Hepatocyte (in vitro differentiated cells): ENCODE data around the gene SLC41A3. TPM values are rescaled to one million over a fixed set of nuclear protein-coding genes. Genes with fewer than 3 reads are reported as not detected.

Experiments
- DNase-seq: peaks from one replicate; pipeline ENCODE4 v3.0.0-alpha.2; 2016; ENCODE audit warnings: low spot score
- H2AFZ ChIP-seq: fragments of 200-600 bp; sonication (generic); 2 replicates; pipeline ENCODE4 v1.6.0; 2016; ENCODE audit warnings: antibody characterized with exemption, mild to moderate bottlenecking
- H3K27ac ChIP-seq: fragments of 200-600 bp; sonication (generic); 2 replicates; pipeline ENCODE4 v1.5.1; 2016; ENCODE audit warnings: mild to moderate bottlenecking
- H3K27me3 ChIP-seq: fragments of 200-600 bp; sonication (generic); 2 replicates; pipeline ENCODE4 v1.6.1; 2016
- H3K36me3 ChIP-seq: fragments of 200-600 bp; sonication (generic); replicated peaks from 2 replicates; pipeline ENCODE4 v1.5.1; 2016; ENCODE audit warnings: low read depth; ENCODE audit not compliant: insufficient read depth
- H3K4me1 ChIP-seq: fragments of 200-600 bp; sonication (generic); 2 replicates; pipeline ENCODE4 v1.5.1; 2016; ENCODE audit warnings: mild to moderate bottlenecking, moderate library complexity; ENCODE audit not compliant: insufficient read depth
- H3K4me2 ChIP-seq: fragments of 200-600 bp; sonication (generic); 2 replicates; pipeline ENCODE4 v1.6.0; 2016
- H3K4me3 ChIP-seq: fragments of 200-600 bp; sonication (generic); 2 replicates; pipeline ENCODE4 v1.5.1; 2016; ENCODE audit warnings: mild to moderate bottlenecking
- H3K79me2 ChIP-seq: fragments of 200-600 bp; sonication (generic); 2 replicates; pipeline ENCODE4 v1.6.0; 2017; ENCODE audit warnings: mild to moderate bottlenecking
- H3K9me2 ChIP-seq: fragments of 200-600 bp; sonication (generic); replicated peaks from 2 replicates; pipeline ENCODE4 v1.6.0; 2017; ENCODE audit warnings: mild to moderate bottlenecking; ENCODE audit not compliant: insufficient read depth
- H3K9me3 ChIP-seq: fragments of 200-600 bp; sonication (generic); 2 replicates; pipeline ENCODE4 v1.5.1; 2016; ENCODE audit warnings: low read depth, mild to moderate bottlenecking
- H4K20me1 ChIP-seq: fragments of 200-600 bp; sonication (generic); 2 replicates; pipeline ENCODE4 v1.6.0; 2016; ENCODE audit warnings: mild to moderate bottlenecking; ENCODE audit not compliant: insufficient read depth, poor library complexity, severe bottlenecking
- CTCF ChIP-seq: fragments of 200-600 bp; sonication (generic); IDR thresholded peaks from 2 replicates; pipeline ENCODE4 v1.5.1; 2016; ENCODE audit warnings: antibody characterized with exemption, mild to moderate bottlenecking; ENCODE audit not compliant: poor library complexity
- EZH2 ChIP-seq: fragments of 200-600 bp; sonication (generic); IDR thresholded peaks from 2 replicates; pipeline ENCODE4 v1.6.1; 2016; ENCODE audit warnings: antibody characterized with exemption, mild to moderate bottlenecking, borderline replicate concordance
- EZH2phosphoT487 ChIP-seq: fragments of 200-600 bp; sonication (generic); IDR thresholded peaks from one replicate; pipeline ENCODE4 v1.6.1; 2018; ENCODE audit warnings: antibody characterized with exemption, mild to moderate bottlenecking, low read depth, moderate library complexity; ENCODE audit not compliant: unreplicated experiment, severe bottlenecking
- WGBS: methylation state at CpG from one replicate; pipeline ENCODE4 v1.1.6; 2016; ENCODE audit warnings: low lambda C conversion rate; ENCODE audit errors: missing lambda C conversion rate; 5-methylcytosine and 5-hydroxymethylcytosine counted together
- polyA plus RNA-seq: library from polyadenylated mRNA; unstranded; fragments of >200 nt; fragmentation: Nextera tagmentation; extraction: Ambion mirVana; gene quantifications from 2 replicates; pipeline ENCODE4 v1.2.1, GENCODE V29; 2016
- total RNA-seq: library from RNA; depleted of rRNA; stranded (reverse); fragments of >200 nt; gene quantifications from 2 replicates; pipeline ENCODE4 v1.2.3, GENCODE V29; 2014

The SLC41A3 gene
- total and polyA plus RNA-seq, 2 experiments from 2014 or later, result 29.3 to 43.4 TPM

DNA sequence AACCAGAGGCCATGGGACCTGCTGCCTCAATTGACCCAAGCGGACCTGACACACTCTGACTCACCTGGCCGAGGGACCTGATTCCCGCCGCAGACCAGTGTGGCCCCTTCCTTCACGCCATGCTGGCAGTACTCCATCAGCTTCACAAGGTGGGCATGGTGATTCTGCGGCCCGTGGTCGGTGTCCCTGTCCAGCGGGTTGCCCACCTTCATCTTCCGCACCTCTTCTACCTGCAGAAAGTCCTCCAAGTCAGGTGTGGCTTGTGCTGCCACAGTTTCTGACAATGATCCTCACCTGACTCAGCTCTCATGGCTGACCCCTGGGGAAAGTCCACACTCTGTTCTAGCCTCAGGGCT lies 25.9 kb upstream of the SLC41A3 start:
- WGBS, result 93% methylated on average over 10 of the region's 10 CpGs
- Histone ChIP-seq H3K4me1 (no peaks in the 10 kb centered on the region), H3K27ac (no peak overlapping the region), H3K36me3 (no peaks in the 10 kb centered on the region), H2AFZ (no peak overlapping the region), H4K20me1 (no peaks in the 10 kb centered on the region), H3K4me3 (no peak overlapping the region), H3K4me2 (no peak overlapping the region), H3K79me2 (no peaks in the 10 kb centered on the region), H3K9me2 (no peaks in the 10 kb centered on the region), H3K27me3 (no peaks in the 10 kb centered on the region), H3K9me3 (no peaks in the 10 kb centered on the region)
- DNase-seq, result peak; percentile 2
- TF ChIP-seq EZH2phosphoT487, result no peak
- no peak for TF ChIP-seq CTCF
- no peak for TF ChIP-seq EZH2

DNA sequence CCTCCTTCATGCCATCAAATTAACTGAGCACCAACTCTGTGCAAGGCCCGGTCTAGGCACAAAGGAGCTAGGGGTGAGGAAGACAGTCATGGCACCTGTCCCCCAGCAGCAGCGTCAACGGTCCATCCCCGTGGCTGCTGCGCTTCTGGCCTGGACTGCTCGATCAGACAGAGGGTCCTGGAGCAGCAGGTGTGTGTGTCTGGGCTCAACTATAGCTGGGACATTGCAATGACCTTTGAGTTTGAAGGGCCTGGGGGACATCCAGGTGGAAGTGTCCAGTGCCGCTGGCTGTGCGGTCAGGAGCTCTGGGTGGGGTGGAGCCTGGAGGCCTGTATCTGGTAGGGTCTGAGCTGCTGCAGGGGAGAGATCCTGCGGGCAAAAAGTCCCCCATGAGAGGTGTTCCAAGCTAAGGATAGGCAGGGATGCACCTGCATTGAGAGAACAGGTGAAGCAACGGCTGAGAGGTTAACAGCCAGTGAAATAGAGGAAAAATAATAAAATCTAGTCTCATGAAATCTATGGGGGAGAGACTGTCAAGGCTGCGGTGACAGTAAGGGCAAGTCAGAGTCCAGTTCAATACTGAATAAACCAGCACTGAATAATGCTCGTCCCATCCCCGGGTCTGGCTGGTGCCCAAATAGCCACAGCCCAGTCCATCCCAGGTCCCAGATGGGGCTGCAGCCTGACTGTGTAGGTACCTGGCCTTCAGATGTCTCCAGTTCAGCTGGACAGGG lies 25.4 kb upstream of the SLC41A3 start:
- Histone ChIP-seq H4K20me1 (no peaks in the 10 kb centered on the region), H3K36me3 (no peaks in the 10 kb centered on the region), H3K4me2 (no peak overlapping the region), H3K9me2 (no peaks in the 10 kb centered on the region), H2AFZ (no peak overlapping the region), H3K27ac (no peak overlapping the region), H3K9me3 (no peaks in the 10 kb centered on the region), H3K4me1 (no peaks in the 10 kb centered on the region), H3K27me3 (no peaks in the 10 kb centered on the region), H3K79me2 (no peaks in the 10 kb centered on the region), H3K4me3 (no peak overlapping the region)
- DNase-seq, result peak; percentile 1
- WGBS, result 89% methylated on average over 13 of the region's 13 CpGs
- TF ChIP-seq EZH2, result no peak
- TF ChIP-seq EZH2phosphoT487, result no peak
- TF ChIP-seq CTCF, result no peak

DNA sequence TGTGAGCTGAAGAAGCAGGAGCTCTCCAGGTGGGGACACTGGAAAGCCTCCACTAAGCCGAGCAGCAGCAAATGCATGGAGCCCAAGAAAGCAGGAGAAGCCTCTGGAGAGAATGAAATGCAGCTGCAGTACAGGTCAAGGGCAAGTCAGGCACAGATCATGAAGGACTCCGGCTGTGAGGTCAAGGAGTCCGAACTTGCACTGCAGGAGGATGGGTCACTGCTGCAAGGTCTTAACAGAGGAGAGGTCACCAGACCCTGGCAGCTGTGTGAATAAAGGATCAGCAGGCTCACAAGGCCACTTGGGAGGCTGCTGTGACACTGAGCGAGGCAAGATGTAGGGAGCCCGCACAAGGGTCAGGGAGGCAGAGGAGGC lies 24.7 kb upstream of the SLC41A3 start:
- Histone ChIP-seq H3K9me3 (no peaks in the 10 kb centered on the region), H3K4me3 (no peak overlapping the region), H2AFZ (no peak overlapping the region), H3K27me3 (no peaks in the 10 kb centered on the region), H3K9me2 (no peaks in the 10 kb centered on the region), H3K4me1 (no peaks in the 10 kb centered on the region), H3K4me2 (no peak overlapping the region), H3K79me2 (no peaks in the 10 kb centered on the region), H3K36me3 (no peaks in the 10 kb centered on the region), H4K20me1 (no peaks in the 10 kb centered on the region), H3K27ac (no peak overlapping the region)
- no peak for DNase-seq
- TF ChIP-seq CTCF, result no peak
- TF ChIP-seq EZH2, result no peak
- 93% methylated on average over 5 of the region's 5 CpGs for WGBS
